OCI-M1 (cell line): ENCODE measurements around the gene SPIRE1.
"Not testable (repeated sequence)": the region's sequence is repeated elsewhere in the genome, so short reads cannot be mapped to it uniquely, and the experiment has no call there.

Experiments used
- DNase-seq: peaks from one replicate; lab custom pipeline; 2025; lab: John Stamatoyannopoulos, UW

The SPIRE1 gene

DNA sequence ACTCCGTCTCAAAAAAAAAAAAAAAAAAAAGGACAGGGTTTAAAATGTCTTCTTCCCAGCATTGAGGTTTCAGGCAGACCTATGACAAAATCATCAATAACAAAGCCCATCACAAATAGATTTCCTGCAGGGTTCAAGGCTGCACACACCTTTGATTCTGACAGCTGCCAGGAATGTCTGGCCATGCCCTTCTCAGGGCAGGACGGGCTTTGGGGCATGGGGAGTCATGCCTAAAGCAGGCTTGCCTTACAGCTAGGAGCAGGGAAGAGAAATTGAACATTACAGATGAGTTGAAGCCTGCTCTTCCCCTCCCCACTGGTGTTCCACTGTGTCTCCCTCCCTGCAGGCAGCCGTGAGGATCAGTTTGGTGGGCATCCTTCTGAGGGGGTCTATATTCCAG is 246.5 kb downstream of the SPIRE1 start:
- no peak for DNase-seq

DNA sequence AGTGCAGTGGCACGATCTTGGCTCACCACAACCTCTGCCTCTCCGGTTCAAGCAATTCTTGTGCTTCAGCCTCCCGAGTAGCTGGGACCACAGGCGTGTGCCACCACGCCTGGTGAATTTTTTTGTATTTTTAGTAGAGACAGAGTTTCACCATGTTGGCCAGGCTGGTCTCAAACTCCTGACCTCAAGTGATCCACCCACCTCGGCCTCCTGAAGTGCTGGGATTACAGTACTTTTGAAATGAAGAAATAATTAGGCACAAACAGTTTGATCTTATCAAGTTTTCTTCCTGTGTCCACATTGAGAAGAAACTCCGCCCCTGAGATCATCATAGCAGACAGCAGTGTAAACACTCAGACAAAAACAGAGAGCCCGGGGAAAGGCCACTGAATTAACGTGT is 247.2 kb downstream of the SPIRE1 start:
- DNase-seq, result not testable (repeated sequence)

- no peak for DNase-seq
Measured at GRCh38 chr18:12410081-12410481, 247.8 kb downstream of the SPIRE1 start.

- no peak for DNase-seq
Measured at GRCh38 chr18:12409469-12409868, 248.4 kb downstream of the SPIRE1 start.

DNA sequence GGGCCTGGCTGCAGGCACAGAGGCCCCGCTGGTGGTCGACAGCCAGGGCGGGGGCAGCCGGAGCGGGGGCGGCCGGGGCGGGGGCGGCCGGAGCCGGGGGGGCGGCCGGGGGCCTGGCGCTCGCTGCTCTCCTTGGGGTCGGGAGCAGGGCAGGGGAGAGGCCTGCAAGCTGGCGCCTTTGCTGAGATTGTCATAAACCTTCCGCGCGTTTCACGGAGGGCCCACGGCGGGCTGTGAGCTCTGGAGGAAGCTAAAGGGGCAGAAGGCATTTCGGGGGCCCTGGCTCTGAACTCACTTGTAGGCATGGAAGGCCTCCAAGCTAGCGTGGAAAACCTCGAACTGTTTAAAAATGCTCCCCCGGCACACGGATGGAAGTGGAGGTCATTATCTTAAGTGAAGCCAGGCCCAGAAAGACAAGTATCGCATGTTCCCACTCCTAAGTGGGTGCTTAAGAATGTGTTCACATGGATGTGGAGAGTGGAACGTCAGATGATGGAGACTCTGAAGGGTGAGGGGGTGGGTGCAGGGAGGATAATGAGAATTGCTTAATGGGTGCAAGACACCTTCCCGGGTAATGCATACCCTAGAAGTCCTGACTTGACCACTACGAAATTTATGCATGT is 249.5 kb downstream of the SPIRE1 start:
- DNase-seq, result no peak

DNA sequence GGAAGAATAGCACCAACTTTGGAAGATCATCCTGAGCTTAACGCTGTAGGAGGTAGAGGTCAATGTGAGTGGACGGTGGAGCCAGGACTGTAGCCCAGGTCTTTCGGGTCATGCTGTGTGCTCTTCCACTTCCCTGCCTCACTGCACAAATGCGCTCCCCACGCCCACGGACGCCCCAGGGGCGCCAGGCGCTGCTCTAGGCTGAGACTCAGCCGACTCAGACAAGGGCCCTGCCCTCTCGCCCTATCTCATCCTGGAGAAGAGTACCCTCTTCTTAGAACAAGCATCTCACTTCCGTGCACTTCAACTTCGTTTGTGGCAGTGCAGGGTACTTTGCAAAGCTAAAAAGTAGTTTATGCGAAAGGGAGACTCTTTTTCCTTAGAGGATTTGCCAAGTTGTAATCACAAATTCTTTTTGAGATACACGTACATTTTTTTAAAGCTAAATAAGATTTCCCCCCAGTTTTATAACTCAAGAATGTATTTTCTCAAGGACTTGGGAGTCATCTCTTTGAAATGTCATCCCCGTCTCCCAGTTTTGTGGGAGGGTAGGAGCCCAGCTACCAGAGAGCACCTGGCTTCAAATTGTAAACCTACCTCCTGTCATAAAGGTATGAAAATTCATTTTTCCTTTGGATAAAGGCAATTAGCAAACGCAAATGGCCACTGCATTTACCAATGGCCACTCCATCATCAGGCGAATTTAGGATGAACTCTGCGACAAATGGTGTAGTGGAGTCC is 251.4 kb downstream of the SPIRE1 start:
- no peak for DNase-seq

DNA sequence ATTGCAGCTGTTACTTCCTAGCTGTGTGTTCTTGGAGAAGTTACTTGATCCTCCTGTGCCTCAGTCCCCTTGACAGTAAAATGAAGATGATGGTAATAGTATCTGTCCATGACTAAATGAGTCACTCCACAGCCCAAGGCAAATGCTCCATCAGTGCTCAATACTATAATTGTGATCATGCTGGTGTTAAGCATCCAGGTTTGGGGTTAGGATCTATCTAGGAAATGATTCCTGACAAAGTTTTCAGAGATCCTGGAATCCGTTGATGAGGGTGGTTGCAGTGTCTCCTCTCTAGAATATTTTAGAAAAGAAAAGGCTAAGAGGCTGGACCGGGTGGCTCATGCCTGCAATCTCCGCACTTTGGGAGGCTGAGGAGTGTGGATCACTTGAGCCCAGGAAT is 252.8 kb downstream of the SPIRE1 start:
- no peak for DNase-seq

- peak; percentile 74 for DNase-seq
Measured at GRCh38 chr18:12403601-12404506, 254.1 kb downstream of the SPIRE1 start.

DNA sequence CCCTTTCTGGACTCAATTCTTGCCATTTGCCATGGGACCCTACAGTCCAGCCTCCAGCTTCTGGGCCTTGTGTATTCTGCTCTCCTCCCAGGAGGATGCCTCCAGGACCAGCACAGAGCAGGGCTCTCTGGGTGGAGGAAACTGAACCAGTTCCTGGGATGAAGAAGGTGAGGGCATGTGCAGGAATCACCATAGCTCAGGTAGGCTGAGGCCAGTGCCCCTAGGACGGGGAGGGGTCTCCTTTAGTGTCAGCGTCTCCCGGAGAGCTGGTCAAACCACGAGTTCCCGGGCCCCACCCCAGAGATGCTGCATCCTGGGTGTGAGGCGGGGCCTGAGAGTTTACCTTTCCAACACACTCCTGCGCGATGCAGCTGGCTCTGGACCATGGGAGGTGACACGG is 256.0 kb downstream of the SPIRE1 start:
- DNase-seq, result no peak

GRCh38 chr18:12399231-12399630 is 258.7 kb downstream of the SPIRE1 start:
- no peak for DNase-seq

DNA sequence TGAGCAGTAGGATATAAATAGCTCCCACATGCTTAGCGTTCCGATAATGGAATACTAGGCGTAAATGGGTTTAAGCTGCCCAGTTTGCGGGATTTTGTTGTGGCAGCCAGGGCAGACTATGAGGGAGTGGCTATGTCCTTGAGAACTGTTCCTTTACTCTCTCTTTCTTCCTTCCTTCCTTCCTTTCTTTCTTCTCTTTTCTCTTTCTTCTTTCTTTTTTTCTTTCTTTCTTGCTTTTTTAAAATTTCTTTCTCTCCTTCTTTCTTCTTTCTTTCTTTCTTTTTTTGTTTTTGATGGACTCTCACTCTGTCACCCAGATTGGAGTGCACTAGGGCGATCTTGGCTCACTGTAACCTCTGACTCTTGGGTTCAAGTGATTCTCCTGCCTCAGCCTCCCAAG is 259.3 kb downstream of the SPIRE1 start:
- DNase-seq, result no peak

DNA sequence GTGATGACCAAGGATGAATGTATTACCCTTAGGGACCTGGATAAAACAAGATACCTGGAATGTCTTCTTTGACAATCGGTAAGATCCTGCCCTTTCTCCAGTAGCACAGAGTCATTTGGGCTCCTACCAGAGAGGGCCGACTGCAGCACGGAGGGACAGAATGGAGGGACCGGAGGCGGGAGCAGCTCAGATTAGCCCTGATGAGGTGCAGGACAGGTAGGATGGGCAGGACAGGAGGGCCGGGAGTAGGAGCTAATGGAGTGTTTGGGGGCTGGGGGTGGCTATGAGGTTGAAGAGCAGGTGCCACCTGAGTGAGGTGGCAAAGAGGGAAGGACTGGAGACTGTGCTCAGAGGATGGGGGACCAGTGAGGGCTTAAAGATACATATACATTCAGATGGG is 260.1 kb downstream of the SPIRE1 start:
- no peak for DNase-seq

DNA sequence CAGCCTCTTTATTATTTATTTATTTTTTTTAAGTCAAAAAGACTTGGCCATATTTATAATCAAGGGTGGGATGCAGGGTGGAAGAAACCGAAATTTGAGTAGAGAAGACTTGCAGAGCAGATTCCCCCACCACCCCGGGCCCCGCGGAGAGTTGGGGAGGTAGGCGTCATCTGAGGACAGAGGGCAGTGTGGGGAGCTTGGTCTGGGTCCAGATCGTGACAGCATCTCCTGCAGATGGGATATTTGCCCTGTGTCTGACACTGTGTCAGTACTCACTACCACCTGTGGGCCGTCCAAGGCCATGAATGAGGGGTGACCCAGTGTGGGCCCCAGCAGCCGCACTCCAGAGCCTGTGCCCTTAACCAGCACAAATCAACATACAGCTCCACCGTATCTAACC is 260.7 kb downstream of the SPIRE1 start:
- DNase-seq, result no peak
